ENCODE data around the gene CNTNAP2. TPM values are rescaled to one million over a fixed set of nuclear protein-coding genes. Genes with fewer than 3 reads are reported as not detected.

Gene CNTNAP2
- total and polyA plus RNA-seq, 4 donors: 0.14 to 2.3 (median 1.1) TPM

GRCh38 chr7:148380596-148381419 is 2264.2 kb downstream of the CNTNAP2 start:
- Histone ChIP-seq H3K36me3 (ENCODE audit: control insufficient read depth in 4 of 4, insufficient read depth in 3 of 4, low read depth in 1 of 4, low read length in 3 of 4) (no peaks in the 10 kb centered on the region), H3K27me3 (ENCODE audit: control insufficient read depth in 4 of 4, insufficient read depth in 4 of 4, low read length in 3 of 4) (no peaks in the 10 kb centered on the region), H3K27ac (ENCODE audit: low read depth in 1 of 2, low read length in 2 of 2) (peak overlapping the region; percentile 5 to 19), H3K4me3 (ENCODE audit: low read depth in 1 of 3, low read length in 3 of 3) (peak overlapping the region in 1 of 3 donors; percentile 16), H3K4me1 (ENCODE audit: control insufficient read depth in 4 of 4, insufficient read depth in 4 of 4, low read length in 3 of 4) (peaks cover 0 to 4% (median 2%) of the 10 kb centered on the region in 4 donors), H3K9ac (ENCODE audit: low read depth in 1 of 2, low read length in 2 of 2) (no peak overlapping the region), H3K9me3 (ENCODE audit: control insufficient read depth in 4 of 4, low read length in 3 of 4) (no peaks in the 10 kb centered on the region)
- TF ChIP-seq RXRA (IDR thresholded peaks at IDR 0.05) (peak; percentile 50 to 81), GABPA (IDR thresholded peaks at IDR 0.05 in 1 of 2, conservative IDR thresholded peaks at IDR 0.05 in 1 of 2) (no peak), SP1 (IDR thresholded peaks at IDR 0.05) (peak; percentile 36), HNF4A (conservative IDR thresholded peaks at IDR 0.05) (peak; percentile 41 to 68), FOXA1 (IDR thresholded peaks at IDR 0.05) (no peak), ZBTB33 (IDR thresholded peaks at IDR 0.05) (no peak), RAD21 (IDR thresholded peaks at IDR 0.05) (no peak), FOXA2 (IDR thresholded peaks at IDR 0.05) (no peak), JUND (IDR thresholded peaks at IDR 0.05) (peak in 1 of 2 donors; percentile 13), HNF4G (IDR thresholded peaks at IDR 0.05) (no peak), EGR1 (IDR thresholded peaks at IDR 0.05; ENCODE audit: low read depth in 2 of 2) (no peak), ATF3 (IDR thresholded peaks at IDR 0.05) (no peak), TAF1 (conservative IDR thresholded peaks at IDR 0.05) (no peak)
- TF ChIP-seq, protein P1, sequence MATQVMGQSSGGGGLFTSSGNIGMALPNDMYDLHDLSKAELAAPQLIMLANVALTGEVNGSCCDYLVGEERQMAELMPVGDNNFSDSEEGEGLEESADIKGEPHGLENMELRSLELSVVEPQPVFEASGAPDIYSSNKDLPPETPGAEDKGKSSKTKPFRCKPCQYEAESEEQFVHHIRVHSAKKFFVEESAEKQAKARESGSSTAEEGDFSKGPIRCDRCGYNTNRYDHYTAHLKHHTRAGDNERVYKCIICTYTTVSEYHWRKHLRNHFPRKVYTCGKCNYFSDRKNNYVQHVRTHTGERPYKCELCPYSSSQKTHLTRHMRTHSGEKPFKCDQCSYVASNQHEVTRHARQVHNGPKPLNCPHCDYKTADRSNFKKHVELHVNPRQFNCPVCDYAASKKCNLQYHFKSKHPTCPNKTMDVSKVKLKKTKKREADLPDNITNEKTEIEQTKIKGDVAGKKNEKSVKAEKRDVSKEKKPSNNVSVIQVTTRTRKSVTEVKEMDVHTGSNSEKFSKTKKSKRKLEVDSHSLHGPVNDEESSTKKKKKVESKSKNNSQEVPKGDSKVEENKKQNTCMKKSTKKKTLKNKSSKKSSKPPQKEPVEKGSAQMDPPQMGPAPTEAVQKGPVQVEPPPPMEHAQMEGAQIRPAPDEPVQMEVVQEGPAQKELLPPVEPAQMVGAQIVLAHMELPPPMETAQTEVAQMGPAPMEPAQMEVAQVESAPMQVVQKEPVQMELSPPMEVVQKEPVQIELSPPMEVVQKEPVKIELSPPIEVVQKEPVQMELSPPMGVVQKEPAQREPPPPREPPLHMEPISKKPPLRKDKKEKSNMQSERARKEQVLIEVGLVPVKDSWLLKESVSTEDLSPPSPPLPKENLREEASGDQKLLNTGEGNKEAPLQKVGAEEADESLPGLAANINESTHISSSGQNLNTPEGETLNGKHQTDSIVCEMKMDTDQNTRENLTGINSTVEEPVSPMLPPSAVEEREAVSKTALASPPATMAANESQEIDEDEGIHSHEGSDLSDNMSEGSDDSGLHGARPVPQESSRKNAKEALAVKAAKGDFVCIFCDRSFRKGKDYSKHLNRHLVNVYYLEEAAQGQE (IDR thresholded peaks at IDR 0.05): no peak
- 61% methylated on average over 13 of the region's 13 CpGs for WGBS
- DNase-seq (ENCODE audit: low spot score): no peak

DNA sequence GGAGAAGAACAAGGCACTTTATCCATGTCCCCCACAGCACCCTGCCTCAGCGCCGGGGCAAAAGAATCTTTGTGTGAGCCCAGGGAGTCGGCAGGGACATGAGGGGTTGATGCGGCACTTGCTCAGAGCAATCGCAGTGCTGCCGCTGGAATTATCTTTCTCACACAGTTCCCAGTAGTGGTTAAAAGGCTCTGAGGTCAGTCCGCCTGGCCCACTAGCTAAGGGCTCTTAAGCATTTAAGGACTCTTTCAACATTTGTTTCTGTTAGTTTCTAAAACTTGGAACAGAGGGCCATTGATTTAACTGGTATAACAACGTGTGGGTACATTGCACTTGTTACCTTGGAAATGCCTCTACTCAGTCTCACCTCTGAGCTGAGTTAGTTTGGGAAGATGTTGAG is 2266.0 kb downstream of the CNTNAP2 start:
- Histone ChIP-seq H3K4me3 (ENCODE audit: low read depth in 1 of 3, low read length in 3 of 3) (no peak overlapping the region), H3K36me3 (ENCODE audit: control insufficient read depth in 4 of 4, insufficient read depth in 3 of 4, low read depth in 1 of 4, low read length in 3 of 4) (no peaks in the 10 kb centered on the region), H3K4me1 (ENCODE audit: control insufficient read depth in 4 of 4, insufficient read depth in 4 of 4, low read length in 3 of 4) (peaks cover 0 to 4% (median 2%) of the 10 kb centered on the region in 4 donors), H3K27ac (ENCODE audit: low read depth in 1 of 2, low read length in 2 of 2) (no peak overlapping the region), H3K27me3 (ENCODE audit: control insufficient read depth in 4 of 4, insufficient read depth in 4 of 4, low read length in 3 of 4) (no peaks in the 10 kb centered on the region), H3K9ac (ENCODE audit: low read depth in 1 of 2, low read length in 2 of 2) (no peak overlapping the region), H3K9me3 (ENCODE audit: control insufficient read depth in 4 of 4, low read length in 3 of 4) (no peaks in the 10 kb centered on the region)
- DNase-seq (ENCODE audit: low spot score): no peak
- 80% methylated on average over 8 of the region's 8 CpGs for WGBS
- TF ChIP-seq FOXA2 (IDR thresholded peaks at IDR 0.05) (no peak), HNF4G (IDR thresholded peaks at IDR 0.05) (no peak), FOXA1 (IDR thresholded peaks at IDR 0.05) (no peak), JUND (IDR thresholded peaks at IDR 0.05) (no peak), YY1 (IDR thresholded peaks at IDR 0.05) (no peak), MAX (IDR thresholded peaks at IDR 0.05) (no peak), TAF1 (conservative IDR thresholded peaks at IDR 0.05) (no peak), RAD21 (IDR thresholded peaks at IDR 0.05) (no peak), EGR1 (IDR thresholded peaks at IDR 0.05; ENCODE audit: low read depth in 2 of 2) (no peak), HNF4A (conservative IDR thresholded peaks at IDR 0.05) (no peak), NR2F2 (IDR thresholded peaks at IDR 0.05) (no peak), SP1 (IDR thresholded peaks at IDR 0.05) (no peak)
- TF ChIP-seq, protein P2, sequence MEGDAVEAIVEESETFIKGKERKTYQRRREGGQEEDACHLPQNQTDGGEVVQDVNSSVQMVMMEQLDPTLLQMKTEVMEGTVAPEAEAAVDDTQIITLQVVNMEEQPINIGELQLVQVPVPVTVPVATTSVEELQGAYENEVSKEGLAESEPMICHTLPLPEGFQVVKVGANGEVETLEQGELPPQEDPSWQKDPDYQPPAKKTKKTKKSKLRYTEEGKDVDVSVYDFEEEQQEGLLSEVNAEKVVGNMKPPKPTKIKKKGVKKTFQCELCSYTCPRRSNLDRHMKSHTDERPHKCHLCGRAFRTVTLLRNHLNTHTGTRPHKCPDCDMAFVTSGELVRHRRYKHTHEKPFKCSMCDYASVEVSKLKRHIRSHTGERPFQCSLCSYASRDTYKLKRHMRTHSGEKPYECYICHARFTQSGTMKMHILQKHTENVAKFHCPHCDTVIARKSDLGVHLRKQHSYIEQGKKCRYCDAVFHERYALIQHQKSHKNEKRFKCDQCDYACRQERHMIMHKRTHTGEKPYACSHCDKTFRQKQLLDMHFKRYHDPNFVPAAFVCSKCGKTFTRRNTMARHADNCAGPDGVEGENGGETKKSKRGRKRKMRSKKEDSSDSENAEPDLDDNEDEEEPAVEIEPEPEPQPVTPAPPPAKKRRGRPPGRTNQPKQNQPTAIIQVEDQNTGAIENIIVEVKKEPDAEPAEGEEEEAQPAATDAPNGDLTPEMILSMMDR (IDR thresholded peaks at IDR 0.05; ENCODE audit: low read depth, low read length, missing input control): no peak
- TF ChIP-seq, protein P1 (IDR thresholded peaks at IDR 0.05): no peak
